Heart right ventricle (tissue), 16 donors: ENCODE data around the gene TBC1D10B. TPM values are rescaled to one million over a fixed set of nuclear protein-coding genes. Genes with fewer than 3 reads are reported as not detected.

Source experiments
- ATAC-seq, 8 donors: fragments of 200-7000 bp; cut with Tn5 transposase; one replicate each; pipeline ENCODE4 v1.9.1; 2020; ENCODE audit warnings: mild to moderate bottlenecking in 8 of 8, moderate library complexity in 8 of 8, moderate number of reproducible peaks in 1 of 8
- DNase-seq, 2 donors: peaks; one replicate each; pipeline ENCODE4 v3.0.0-alpha.2; 2020
- H3K27ac ChIP-seq, 10 donors: fragments of 200-600 bp; sonication (generic) in 2 of 10; one replicate each; pipeline versions ENCODE4 v1.5.0 to v1.8.0; 2020 to 2022; ENCODE audit warnings: mild to moderate bottlenecking in 3 of 10
- H3K27me3 ChIP-seq, 7 donors: fragments of 200-600 bp; one replicate each; pipeline ENCODE4 v1.8.0; 2021 to 2022; ENCODE audit warnings: mild to moderate bottlenecking in 2 of 7
- H3K36me3 ChIP-seq, 9 donors: fragments of 200-600 bp; sonication (generic) in 1 of 9; one replicate each; pipeline versions ENCODE4 v1.5.0 to v1.8.0; 2020 to 2022; ENCODE audit warnings: mild to moderate bottlenecking in 2 of 9
- H3K4me1 ChIP-seq, 9 donors: fragments of 200-600 bp; sonication (generic) in 1 of 9; one replicate each; pipeline versions ENCODE4 v1.5.0 to v1.8.0; 2020 to 2022; ENCODE audit warnings: mild to moderate bottlenecking in 4 of 9
- H3K4me3 ChIP-seq, 10 donors: fragments of 200-600 bp; sonication (generic) in 2 of 10; one replicate each; pipeline versions ENCODE4 v1.5.0 to v1.8.0; 2020 to 2022; ENCODE audit warnings: mild to moderate bottlenecking in 7 of 10, moderate library complexity in 2 of 10
- H3K9me3 ChIP-seq, 11 donors: fragments of 200-600 bp in 10 of 11; sonication (generic) in 2 of 11; one replicate each; pipeline versions ENCODE4 v1.5.0 to v1.8.0; 2013 to 2022; ENCODE audit warnings: mild to moderate bottlenecking in 2 of 11, control low read depth in 1 of 11, moderate library complexity in 1 of 11
- WGBS, 2 donors: extraction: QIAGEN DNeasy Blood & Tissue Kit; methylation state at CpG; one replicate each; pipeline ENCODE4 v1.1.7; 2013; ENCODE audit warnings: inconsistent platforms in 1 of 2; 5-methylcytosine and 5-hydroxymethylcytosine counted together
- intact Hi-C, 10 donors: fragments of 100-400 bp; cut with DNase I; formaldehyde crosslinking; loops; one replicate each; pipeline versions ENCODE4 v1.11.1 to v1.14.2; 2022
- polyA plus RNA-seq, 2 donors: library from polyadenylated mRNA; stranded (reverse); fragments of 200-250 nt; gene quantifications; one replicate each; pipeline ENCODE4 v1.2.3, GENCODE V29; 2013
- total RNA-seq, 10 donors: library from RNA; stranded (reverse); fragmentation: NEBNext Ultra II Directional in 3 of 10; extraction: Animal tissue kit (Norgen Biotek cat#: 25700) in 3 of 10; gene quantifications; one replicate each; pipeline versions ENCODE4 v1.2.1 to v1.2.4, GENCODE V29; 2021 to 2023
- TF ChIP-seq, protein P1 (sequence below), 9 donors: fragments of 200-600 bp; sonication (generic) in 2 of 9; IDR thresholded peaks; one replicate each; pipeline versions ENCODE4 v1.5.0 to v1.8.0; 2021 to 2022; ENCODE audit warnings: antibody characterized with exemption in 9 of 9, mild to moderate bottlenecking in 5 of 9, moderate library complexity in 1 of 9
- donor health status: Arrhythmogenic right ventricular cardiomyopathy.
- donor health status: ischemic (EF 13 %, LVEDD 7.1; RV severe dilation, severe dysfunction).
- donor health status: healthy with polysubstance abuse.
- donor health status: DM: no; HTN: yes; CAD: no.
- donor health status: DM: no; HTN: no; CAD: no.
- donor health status: ischemic (EF 25% LVEDD 6.9; RV normal size, moderate dysfunction).
- donor health status: ischemic (EF 25% LVEDD 5.7; RV mildly dilated, moderate dysfunction).
- donor health status: healthy.
- donor health status: DM: yes; HTN: yes; CAD: no.
- donor health status: Ischemic cardiomyopathy.
- donor health status: ischemic (EF 35%, LVEDD 5.7; RV mildly dilated, moderate dysfunction).
- donor health status: nonischemic (EF 11% LVEDD 7.7; RV severe dilation, severe dysfunction).
- donor health status: DM: yes; HTN: yes; CAD: no.
- donor health status: PGD.
- donor health status: ischemic (EF 29% LVEDD 5.4; RV normal size, mild dysfunction).
- donor health status: nonischemic (EF 23%, LVEDD 6.1; RV moderate dilation, normal function).

TBC1D10B gene
- total and polyA plus RNA-seq, 12 donors = 18.0 to 30.0 (median 22.5) TPM

DNA sequence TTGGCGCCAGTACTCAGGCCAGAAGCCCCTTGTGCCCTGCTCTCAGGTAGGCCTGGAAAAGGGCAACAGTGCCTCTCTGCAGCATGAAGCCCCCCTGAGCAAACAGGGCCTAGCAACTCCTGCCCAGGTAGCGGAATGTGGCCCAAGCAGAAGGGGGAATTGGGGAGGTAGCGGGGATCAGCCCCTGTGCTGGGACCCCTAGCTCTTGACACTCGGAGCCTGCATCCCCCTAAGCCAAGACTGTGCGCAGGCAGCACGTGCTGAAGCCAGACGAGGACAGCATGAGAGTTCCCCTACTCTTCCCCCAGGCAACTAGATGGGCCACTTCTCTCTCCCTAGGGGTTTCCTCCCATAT, 14.4 kb downstream of the TBC1D10B start:
- TF ChIP-seq, protein P1, sequence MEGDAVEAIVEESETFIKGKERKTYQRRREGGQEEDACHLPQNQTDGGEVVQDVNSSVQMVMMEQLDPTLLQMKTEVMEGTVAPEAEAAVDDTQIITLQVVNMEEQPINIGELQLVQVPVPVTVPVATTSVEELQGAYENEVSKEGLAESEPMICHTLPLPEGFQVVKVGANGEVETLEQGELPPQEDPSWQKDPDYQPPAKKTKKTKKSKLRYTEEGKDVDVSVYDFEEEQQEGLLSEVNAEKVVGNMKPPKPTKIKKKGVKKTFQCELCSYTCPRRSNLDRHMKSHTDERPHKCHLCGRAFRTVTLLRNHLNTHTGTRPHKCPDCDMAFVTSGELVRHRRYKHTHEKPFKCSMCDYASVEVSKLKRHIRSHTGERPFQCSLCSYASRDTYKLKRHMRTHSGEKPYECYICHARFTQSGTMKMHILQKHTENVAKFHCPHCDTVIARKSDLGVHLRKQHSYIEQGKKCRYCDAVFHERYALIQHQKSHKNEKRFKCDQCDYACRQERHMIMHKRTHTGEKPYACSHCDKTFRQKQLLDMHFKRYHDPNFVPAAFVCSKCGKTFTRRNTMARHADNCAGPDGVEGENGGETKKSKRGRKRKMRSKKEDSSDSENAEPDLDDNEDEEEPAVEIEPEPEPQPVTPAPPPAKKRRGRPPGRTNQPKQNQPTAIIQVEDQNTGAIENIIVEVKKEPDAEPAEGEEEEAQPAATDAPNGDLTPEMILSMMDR (IDR thresholded peaks at IDR 0.05) = no peak
- no peaks in the 10 kb centered on the region for H3K9me3 ChIP-seq
- peaks cover 26 to 51% (median 40%) of the 10 kb centered on the region in 9 donors for H3K4me1 ChIP-seq
- peak overlapping the region; percentile 70 to 99 (median 97) for H3K27ac ChIP-seq
- ATAC-seq (no peak), DNase-seq (no peak)
- H3K36me3 ChIP-seq = peaks cover 0 to 75% (median 31%) of the 10 kb centered on the region in 9 donors
- intact Hi-C loops = loop anchor here in 3 of 10 donors (5.0 to 10.0 kb wide), 3 partner anchors 41 to 59 kb away; partner anchors contain the start of genes ZNF48 (in 1 of the 3) and ZNF771 (in 1 of the 3)
- 58 to 65% methylated on average over 7 of the region's 7 CpGs for WGBS, 2 donors
- H3K4me3 ChIP-seq = peak overlapping the region; percentile 27 to 99 (median 82)
- no peaks in the 10 kb centered on the region for H3K27me3 ChIP-seq

DNA sequence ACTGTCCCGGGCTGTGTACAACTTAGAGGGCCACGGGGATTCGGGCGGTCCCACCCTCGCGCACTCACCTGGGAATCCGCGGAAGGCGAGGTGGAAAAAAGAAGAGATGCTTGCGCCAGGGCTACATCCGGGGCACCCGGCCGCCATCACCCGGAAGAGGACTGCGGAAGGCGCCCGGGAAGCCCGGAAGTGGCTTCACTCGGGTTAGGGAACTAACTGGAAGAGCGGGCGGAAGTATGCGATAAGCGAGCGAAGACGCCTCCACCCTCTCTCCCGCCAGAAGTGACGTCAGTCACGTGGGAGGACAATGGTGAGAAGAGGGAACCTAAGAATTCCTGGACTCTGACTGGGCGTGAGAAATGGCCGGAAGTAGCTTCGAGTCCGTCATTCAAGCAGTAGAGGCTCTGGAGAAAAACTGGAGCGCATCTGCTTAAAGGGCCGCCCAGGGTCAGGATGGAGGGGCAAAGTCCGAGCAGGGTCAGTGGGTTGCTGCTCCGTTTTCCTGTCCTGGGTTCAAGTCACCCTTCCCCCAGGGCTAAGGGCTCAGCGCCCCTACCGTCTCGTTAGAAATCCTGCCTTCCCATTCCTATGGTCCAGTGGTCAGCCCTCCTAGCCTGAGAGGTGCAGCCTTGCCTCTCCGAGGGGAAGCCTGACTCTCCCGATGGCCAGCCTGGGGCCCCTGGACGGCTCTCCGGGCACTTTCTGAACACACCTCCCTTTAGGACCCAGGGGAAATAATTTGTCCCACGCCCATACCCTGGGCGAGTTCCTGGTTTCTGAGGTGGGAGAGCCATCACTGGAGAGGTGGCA, 14.9 kb downstream of the TBC1D10B start, which contains the start of gene CD2BP2:
CD2BP2 (minus strand) TSS at position 165 of the 810 bp plus-strand sequence. CDS start 627 bp downstream, outside the sequence.
- 0 to 1% methylated on average over 45 of the region's 45 CpGs for WGBS, 2 donors
- peaks cover 0 to 75% (median 37%) of the 10 kb centered on the region in 9 donors for H3K36me3 ChIP-seq
- intact Hi-C loops = loop anchor here in 3 of 10 donors (5.0 to 10.0 kb wide), 3 partner anchors 42 to 59 kb away; partner anchors contain the start of genes ZNF48 (in 1 of the 3) and ZNF771 (in 1 of the 3)
- DNase-seq (peak; percentile 92 to 98), ATAC-seq (peak; percentile 87 to 96 (median 95))
- no peaks in the 10 kb centered on the region for H3K9me3 ChIP-seq
- TF ChIP-seq, protein P1 (IDR thresholded peaks at IDR 0.05) = no peak
- H3K4me3 ChIP-seq = peak within 1 kb of the TSS; percentile 47 to 99 (median 82)
- peaks cover 26 to 51% (median 40%) of the 10 kb centered on the region in 9 donors for H3K4me1 ChIP-seq
- no peaks in the 10 kb centered on the region for H3K27me3 ChIP-seq
- peak within 1 kb of the TSS; percentile 70 to 99 (median 97) for H3K27ac ChIP-seq

DNA sequence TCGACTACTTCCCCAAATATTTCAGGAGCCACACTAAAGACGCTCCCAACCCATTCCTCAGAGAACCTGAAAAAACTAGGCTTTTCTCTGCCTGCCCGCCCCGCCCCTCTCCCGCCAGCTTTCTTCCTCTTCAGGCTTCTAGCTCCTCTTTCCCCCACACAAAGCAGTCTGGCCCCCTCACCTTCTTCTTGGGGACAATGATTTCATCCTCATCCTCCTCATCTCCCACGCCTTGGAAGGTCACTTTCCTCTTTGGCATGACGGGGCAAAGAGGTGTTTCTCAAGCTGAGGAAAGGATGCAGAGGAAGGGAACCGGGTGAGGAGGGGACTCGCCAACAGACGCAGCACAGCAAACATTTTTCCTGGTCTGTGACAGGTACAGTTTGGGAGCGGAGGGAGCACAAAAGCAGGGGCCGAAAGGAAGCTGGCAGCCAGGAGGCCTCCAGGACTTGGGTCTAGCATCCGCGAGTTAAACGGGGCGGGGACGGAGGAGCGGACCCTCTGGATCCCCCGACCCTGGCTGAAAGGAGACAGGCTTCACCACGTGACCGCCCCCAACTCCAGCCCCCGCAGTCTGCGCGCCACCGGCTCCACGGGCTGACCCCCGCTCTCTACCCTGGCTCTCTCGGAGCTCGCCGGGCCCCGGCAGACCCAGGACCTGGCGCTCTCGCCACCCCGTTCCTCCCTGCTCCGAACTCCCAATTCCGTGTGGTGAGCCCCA, 15.7 kb downstream of the TBC1D10B start:
- ATAC-seq (peak; percentile 10 to 37 (median 28)), DNase-seq (no peak)
- peaks cover 0 to 74% (median 38%) of the 10 kb centered on the region in 9 donors for H3K36me3 ChIP-seq
- H3K4me1 ChIP-seq = peaks cover 26 to 51% (median 40%) of the 10 kb centered on the region in 9 donors
- H3K27ac ChIP-seq = peak overlapping the region; percentile 2 to 99 (median 97)
- no peaks in the 10 kb centered on the region for H3K9me3 ChIP-seq
- whole genome bisulfite sequencing, 2 donors = 2 to 3% methylated on average over 36 of the region's 36 CpGs
- TF ChIP-seq, protein P1 (IDR thresholded peaks at IDR 0.05) = no peak
- H3K4me3 ChIP-seq = peak overlapping the region; percentile 47 to 99 (median 82)
- H3K27me3 ChIP-seq = no peaks in the 10 kb centered on the region
- intact Hi-C loops = loop anchor here in 3 of 10 donors (5.0 to 10.0 kb wide), 3 partner anchors 43 to 60 kb away; partner anchors contain the start of genes ZNF48 (in 1 of the 3) and ZNF771 (in 1 of the 3)
